ENCODE measurements around the gene TMLHE. TPM values are rescaled to one million over a fixed set of nuclear protein-coding genes. Genes with fewer than 3 reads are reported as not detected.
"Not testable (repeated sequence)": the region's sequence is repeated elsewhere in the genome, so short reads cannot be mapped to it uniquely, and the experiment has no call there.

Gene TMLHE, protein sequence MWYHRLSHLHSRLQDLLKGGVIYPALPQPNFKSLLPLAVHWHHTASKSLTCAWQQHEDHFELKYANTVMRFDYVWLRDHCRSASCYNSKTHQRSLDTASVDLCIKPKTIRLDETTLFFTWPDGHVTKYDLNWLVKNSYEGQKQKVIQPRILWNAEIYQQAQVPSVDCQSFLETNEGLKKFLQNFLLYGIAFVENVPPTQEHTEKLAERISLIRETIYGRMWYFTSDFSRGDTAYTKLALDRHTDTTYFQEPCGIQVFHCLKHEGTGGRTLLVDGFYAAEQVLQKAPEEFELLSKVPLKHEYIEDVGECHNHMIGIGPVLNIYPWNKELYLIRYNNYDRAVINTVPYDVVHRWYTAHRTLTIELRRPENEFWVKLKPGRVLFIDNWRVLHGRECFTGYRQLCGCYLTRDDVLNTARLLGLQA
- 5.3 and 5.8 TPM in 2 replicates for polyA plus RNA-seq (2014; cell fraction: cytosol; rRNA removed)
- 5.8 and 8.8 TPM in 2 replicates for polyA plus RNA-seq (2014; cell fraction: nucleus; rRNA removed)

DNA sequence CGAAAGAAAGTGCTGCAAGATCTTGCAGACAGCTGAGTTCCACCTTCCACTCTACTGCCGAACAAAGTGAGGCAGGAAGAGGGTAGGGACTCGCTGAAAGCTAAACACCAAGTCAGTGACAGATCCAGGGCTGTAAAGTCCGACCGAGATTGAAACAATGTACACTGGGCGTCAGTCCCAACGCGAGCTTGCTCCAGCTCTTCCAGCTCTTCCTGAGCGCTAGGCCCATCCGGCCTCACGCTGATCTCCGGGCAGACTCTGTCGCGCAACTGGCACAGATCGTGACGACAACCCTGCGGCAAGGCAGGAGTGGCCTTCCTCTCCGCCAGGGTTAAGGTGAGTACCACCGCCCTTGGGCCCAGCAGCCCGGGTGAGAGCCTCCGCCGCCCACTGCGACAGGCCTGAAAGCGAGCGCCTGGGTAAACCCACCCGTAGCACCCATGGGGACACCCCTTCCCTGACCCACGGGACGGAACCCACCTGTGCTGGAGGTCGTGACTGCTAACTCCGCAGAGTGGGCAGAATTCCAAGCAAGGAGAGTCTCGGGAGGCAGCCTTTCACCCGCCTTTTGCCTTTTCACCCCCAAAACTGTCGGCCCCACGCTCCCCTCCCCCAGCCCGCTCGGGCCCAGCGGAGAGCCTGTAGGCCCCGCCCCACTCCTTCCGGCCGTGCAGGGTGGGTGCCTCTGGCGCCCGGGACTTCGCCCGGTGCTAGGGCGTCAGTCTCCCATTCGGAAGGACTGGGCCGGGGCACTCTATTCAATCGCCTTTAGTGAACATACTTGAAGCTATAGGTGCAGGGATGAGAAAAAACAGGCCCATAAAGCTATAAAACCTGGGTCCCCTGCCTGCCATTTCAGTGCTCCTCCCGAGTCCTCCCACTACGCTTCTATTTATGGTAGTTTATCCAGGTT is at the start of gene TMLHE, which contains the start of gene SPRY3:
TMLHE (minus strand) TSS at position 641 of the 913 bp plus-strand sequence. CDS start 67,676 bp downstream, outside the sequence.
SPRY3 (plus strand) TSS at position 275 of the 913 bp plus-strand sequence.
- peak; percentile 51 for DNase-seq (ENCODE audit: low spot score)

DNA sequence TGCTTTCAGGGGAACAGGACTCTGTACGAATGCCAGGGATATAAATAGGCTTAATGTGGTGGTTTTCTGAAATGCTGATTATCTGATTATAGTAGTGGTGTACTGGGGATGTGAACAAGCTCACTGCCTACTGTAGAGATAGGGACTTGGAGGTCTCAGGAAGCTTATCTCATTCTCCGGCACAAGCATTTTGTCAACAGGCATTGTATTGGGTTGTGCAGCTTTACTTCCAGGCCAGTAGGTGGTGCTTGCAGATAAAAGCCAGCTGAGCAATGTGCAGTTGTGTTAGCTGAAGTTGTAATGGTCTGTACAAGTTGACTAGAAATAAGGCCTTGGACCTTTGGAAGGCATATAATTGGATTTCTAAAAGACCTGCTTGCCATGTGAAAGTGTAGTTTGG is 49.5 kb upstream of the TMLHE start:
- no peak for DNase-seq (ENCODE audit: low spot score)

DNA sequence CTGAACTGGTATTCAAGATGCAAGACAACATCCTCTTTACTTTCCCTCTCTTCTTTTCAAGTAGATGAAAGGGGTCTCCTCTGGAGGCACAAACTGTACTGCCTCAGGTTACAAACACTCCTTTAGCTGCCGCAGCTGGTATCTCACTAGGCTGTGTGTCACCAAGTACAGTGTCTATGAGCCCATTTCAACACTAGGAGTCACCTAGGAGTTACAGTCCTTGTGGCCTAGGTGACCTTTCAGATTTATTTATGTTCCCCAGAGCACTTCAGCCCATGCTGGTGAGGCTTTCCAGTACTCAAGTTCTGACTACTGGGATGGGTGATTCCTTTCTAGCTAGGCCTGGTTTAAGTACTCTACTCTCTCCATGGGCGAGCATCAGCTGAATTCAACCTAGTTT is 32.4 kb upstream of the TMLHE start:
- DNase-seq (ENCODE audit: low spot score), result no peak

DNA sequence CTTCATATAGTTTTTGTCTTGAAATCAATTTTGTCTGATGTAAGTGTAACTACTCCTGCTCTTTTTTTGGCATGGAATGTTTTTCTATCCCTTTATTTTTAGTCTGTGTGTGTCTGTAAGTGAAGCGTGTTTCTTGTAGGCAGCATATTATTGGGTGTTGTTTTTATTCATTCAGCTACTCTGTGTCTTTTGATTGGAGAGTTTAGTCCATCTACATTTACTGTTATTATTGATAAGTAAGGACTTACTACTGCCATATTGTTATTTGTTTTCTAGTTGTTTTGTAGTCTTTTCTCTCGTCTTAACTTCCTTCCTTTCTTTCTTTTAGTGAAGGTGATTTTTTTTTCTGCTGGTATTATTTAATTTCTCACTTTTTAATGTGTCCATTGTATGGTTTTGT is 30.5 kb upstream of the TMLHE start:
- DNase-seq (ENCODE audit: low spot score), result no peak

DNA sequence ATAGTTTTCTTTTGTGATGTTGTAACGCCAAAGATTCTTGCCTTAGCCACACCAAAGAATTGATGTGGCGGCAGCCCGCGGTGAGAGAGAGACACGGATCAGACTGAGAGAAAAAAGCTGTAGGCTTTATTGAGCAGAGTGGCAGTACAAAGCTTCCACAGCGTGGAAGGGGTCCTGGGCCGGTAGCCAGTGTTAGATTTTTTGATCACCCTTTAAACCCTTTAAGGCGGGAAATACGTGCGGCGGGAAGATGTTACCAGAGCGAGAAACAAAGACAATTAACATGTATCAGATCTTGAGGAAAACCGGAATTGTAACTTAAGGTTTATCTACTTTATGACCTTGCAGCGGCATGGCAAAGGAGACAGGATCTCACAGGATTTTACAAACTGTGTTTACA is 28.6 kb upstream of the TMLHE start:
- DNase-seq (ENCODE audit: low spot score), result not testable (repeated sequence)

DNA sequence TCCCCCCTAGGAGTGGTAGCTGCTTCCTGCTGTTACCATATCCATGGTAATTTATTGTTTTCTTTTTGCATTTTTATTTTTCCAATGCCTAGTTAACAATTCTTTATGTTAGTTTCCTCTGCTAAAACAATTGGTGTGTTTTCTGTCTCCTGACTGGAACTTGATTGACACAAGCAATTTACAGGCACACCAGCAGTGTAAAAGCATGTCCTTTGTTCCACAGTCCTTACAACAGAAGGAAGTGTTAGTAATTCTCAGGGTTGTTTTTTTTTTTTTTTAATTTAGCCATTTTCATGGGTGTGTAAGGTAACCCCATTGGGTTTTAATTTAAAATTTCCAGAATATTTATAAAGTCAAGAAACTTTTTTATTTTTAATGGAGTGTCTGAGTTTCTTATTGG is 25.0 kb upstream of the TMLHE start:
- no peak for DNase-seq (ENCODE audit: low spot score)

DNA sequence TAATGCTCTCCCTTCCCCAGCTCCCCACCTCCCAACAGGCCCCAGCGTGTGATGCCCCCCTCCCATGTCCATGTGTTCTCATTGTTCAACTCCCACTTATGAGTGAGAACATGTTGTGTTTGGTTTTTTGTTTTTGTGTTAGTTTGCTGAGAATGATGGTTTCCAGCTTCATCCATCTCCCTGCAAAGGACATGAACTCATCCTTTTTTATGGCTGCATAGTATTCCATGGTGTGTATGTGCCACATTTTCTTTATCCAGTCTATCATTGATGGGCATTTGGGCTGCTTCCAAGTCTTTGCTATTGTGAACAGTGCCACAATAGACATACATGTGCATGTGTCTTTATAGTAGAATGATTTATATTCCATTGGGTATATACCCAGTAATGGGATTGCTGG is 22.3 kb upstream of the TMLHE start:
- not testable (repeated sequence) for DNase-seq (ENCODE audit: low spot score)

DNA sequence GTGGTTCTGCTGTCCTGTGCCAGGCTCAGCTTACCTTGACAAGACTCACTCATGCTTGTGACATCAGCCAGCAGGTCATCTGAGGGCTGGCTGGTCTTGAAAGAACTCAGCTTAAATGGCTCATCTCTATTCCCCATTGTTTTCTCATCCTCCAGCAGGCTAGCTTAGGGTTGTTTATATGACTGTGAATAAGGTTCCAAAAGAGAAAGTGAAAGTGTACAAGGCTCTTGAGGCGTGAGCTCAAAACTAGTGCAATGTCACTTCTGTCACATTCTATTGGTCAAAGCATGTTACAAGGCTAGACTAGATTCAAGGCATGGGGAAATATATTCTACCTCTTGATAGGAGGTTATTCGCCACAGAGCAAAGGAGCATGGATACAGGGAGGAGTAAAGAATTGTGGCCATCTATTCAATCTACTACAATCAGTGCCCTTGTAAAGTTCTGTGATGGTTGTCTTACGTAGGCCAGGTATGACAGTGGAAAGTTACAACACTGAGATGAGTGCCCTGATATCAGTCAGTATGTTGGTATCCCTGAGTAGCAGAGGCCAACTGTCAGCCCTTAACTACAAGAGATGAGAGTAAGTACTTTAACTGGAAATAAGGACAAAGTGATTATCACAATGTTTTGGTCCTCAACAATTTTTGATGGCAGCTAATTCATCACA is 19.8 kb upstream of the TMLHE start:
- DNase-seq (ENCODE audit: low spot score), result no peak

DNA sequence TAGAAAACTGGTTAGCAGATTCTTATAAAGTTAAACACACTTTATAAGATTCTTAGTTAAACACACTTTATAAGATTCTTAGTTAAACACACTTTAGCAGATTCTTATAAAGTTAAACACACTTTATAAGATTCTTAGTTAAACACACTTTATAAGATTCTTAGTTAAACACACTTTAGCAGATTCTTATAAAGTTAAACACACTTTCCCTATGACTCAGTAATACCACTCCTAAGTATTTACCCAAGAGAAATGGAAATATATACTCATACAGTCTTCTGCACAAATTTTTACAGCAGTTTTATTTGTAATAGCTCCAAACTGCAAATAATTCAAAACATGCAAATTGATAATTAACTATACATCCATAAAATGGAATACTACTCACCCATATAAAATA is 7.4 kb upstream of the TMLHE start:
- DNase-seq (ENCODE audit: low spot score), result not testable (repeated sequence)

DNA sequence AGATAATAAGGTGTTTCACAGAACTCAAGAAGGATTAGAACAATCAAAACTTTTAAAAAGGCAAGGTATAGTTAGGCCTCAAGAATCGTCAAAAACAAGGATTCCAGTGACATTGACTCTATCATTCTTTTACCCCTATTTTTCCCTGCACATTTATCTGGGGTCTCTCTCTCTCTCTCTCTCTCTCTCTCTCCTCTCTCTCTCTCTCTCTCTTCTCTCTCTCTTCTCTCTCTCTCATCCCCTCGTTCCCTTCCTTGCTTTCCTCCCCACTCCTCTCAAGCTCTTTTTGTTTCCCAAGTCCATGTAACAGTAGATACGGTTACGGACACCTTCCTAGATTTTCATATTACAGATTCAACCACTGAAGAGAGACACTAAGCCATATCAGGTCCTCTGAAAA is 3.2 kb upstream of the TMLHE start:
- no peak for DNase-seq (ENCODE audit: low spot score)

DNA sequence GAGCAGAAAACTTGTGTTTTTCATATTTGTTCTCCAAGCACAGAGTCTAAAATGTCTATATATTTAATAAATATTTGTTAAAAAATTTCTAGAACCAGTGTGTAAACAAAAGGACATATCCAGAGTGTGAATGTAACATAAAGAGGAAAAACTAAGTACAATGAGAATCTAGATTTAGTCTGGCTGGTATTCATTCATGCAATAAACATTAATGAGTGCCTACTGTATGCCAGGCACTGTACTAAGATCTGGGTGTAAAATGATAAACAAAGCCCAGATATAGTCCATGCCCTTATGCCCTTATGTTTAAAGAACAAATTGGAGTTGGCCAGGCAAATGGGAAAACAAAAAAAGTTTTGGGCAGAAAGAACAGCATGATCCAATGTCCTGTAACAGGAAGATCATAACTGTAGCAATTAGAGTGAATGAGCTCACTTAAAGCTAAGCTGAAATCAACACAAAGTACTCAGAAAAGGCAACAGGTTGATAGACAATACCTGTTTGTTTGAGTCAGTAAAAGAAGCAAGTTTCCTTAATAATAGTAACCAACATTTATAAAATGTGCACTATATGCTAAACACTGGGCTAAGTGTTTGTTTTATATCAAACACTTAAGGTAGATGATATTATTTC is 1.3 kb upstream of the TMLHE start:
- DNase-seq (ENCODE audit: low spot score), result no peak

DNA sequence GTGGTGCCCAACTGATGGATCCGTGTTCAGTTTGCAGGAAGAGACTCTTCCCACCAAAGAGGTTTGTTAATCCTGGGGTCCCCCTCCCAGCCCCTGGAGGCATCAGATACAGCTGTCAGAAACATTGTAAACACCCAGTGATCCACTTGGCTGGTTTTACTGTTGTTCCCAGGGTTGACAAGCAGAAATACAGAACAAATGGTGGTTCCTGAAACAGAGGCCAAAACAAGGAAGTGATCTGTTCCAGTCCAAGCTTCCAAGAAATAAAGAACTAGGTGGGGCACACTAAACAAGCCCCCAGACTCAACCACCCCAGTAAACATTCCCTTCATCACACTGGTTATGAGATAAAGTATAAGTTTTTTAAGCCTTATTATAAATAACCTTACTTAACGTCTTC is 1.4 kb downstream of the TMLHE start:
- DNase-seq (ENCODE audit: low spot score), result no peak

DNA sequence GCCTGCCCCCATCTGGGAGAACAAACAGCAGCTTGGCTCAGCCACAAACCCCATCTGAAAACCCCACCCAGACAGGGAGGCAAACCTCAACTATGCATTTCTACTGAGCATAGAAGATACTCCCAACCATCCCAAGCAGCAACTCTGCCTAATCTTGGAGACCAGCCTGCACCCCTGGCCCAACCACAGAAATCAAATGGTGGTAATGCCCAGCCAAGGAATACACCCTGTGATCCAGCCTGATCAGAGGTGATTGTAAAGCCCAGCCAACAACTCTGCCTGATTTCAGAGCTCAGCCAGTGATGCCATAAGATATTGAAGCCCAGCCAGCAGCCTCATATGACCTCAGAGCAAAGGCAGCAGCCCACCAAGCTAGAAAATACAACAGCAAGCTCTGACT is 19.8 kb downstream of the TMLHE start:
- no peak for DNase-seq (ENCODE audit: low spot score)

DNA sequence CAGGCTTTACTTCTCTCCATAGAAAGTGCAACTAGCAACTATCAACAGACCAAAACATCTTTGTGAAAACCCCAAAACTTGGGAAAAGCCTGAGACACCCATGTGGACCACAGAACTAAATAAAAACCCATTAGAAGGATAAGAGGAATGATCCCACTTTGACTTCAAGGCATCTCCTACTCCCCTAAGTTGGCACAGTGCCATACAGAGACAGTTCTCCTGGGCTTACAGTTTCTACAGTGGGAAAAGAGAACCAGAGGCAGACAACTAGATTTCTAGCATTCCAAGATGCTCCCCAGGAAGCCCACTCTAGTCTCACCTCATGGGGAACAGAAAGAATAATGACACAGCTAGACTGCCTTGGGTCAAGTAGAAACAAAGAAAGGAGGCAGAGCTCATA is 20.4 kb downstream of the TMLHE start:
- no peak for DNase-seq (ENCODE audit: low spot score)

DNA sequence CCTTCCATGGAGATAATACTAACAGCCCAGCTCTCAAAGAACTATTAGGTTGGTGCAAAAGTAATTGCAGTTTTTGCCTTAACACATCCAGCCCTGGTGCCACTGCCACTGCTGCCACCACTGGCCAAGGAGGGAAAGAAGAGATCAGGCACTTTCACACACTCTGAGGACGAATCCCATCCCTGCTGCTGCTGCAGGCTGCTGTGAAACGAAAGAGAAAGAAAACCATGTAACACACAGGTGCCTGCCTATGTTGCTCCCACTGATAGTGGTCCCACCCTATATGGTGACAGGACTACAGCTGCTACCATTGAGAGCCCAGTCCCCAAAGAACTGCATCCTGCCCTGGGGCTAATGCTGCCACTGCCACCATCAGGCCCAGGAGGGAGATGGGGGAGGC is 35.1 kb downstream of the TMLHE start:
- DNase-seq (ENCODE audit: low spot score), result no peak

DNA sequence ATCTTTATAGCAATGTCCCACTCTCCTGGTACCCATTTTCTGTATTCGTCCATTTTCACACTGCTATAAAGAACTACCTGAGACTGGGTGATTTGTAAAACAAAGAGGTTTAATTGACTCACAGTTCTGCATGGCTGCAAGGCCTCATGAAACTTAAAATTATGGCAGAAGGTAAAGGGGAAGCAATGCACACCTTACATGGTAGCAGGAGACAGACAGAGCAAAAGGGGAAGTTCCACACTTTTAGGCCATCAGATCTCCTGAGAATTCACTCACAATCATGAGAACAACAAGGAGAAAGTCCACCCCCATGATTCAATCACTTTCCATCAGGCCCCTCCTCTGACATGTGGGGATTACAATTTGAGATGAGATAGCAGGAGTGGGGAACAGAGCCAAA is 49.7 kb downstream of the TMLHE start:
- no peak for DNase-seq (ENCODE audit: low spot score)

DNA sequence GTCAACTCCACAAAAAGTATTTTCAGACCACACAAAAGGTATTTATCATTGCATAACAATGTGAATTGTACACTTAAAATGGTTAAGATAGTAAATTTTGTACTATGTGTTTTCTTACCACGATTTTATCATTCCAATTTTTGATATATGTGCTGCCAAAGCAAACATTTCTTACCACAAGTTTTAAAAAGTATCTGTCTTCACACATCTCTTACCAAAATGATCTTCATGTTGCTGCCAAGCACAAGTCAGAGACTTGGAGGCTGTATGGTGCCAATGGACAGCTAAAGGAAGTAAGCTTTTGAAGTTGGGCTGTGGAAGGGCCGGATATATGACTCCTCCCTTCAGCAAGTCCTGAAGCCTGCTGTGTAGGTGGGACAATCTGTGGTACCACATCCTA is 67.9 kb downstream of the TMLHE start:
- no peak for DNase-seq (ENCODE audit: low spot score)

DNA sequence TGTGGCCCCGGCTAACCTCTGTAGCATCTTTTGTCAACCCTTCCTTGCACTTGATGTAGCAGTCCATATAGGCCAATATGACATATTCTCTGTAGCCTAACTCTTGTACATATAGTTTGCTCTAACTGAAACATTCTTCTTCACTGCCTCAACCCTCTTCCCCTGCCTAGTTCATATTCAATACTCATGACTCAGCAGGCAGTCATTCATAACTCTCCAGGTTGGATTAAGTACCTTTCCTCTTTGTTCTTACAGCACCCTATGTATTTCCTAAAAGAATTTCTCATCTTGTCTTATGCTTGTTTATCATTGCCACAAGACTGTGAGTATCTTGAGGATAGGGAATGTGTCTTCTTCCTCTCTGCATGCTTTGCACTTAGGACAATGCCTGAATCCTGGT is 76.9 kb downstream of the TMLHE start:
- DNase-seq (ENCODE audit: low spot score), result no peak

DNA sequence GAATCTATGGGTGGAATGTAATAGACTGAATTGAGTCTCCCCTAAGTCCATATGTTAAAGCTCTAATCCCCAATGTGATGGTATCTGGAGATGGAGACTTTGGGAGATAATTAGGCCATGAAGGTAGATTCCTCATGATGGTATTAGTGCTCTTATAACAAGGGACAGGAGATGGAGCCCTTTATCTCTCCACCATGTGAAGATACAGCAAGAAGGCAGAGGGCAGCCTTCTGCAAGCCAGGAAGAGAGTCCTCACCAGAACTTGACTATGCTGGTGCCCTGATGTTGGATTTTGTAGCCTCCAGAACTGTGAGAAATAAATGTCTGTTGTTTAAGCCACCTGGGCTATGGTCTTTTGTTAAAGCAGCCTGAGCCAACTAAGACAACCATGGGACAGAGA is 78.0 kb downstream of the TMLHE start:
- no peak for DNase-seq (ENCODE audit: low spot score)

DNA sequence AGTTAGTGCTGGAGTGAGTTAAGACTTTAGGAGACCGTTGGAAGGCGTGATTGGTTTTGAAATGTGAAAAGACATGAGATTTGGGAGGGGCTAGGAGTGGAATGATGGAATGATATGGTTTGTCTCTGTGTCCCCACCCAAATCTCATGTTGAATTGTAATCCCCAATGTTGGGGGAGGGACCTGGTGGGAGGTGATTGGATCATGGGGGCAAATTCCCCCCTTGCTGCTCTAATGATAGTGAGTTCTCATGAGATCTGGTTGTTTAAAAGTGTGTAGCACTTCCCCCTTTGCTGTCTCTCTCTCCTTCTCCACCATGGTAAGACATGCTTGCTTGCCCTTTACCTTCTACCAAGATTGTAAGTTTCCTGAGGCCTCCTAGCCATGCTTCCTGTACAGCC is 85.7 kb downstream of the TMLHE start:
- DNase-seq (ENCODE audit: low spot score), result not testable (repeated sequence)

DNA sequence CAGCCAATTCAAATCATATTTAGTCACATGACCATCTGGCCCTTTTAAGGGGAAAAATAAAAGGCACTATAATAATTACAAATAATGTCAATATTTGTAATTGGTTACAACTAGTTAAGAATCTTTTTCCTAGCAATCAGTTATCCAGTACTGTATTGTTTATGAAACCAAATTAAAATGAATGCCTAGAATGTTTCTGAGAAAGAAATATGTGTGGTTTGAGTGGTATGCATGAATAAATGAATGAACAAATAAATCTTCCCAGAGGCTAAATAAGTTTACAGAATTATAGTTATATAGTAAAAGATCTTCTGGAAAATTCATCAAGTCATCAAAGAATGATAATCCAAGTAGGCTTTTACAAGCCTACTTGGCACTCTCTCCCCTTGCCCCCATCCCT is 98.5 kb downstream of the TMLHE start:
- no peak for DNase-seq (ENCODE audit: low spot score)

All from SK-N-DZ (cell line).